HepG2 (cell line): ENCODE results near the gene AKR1C2.
A peak's percentile ranks its signal among the peaks of the same experiment; 100 is the strongest.
"Not testable (repeated sequence)": the region's sequence is repeated elsewhere in the genome, so short reads cannot be mapped to it uniquely, and the experiment has no call there.

ENCODE experiments used
- KLF16 ChIP-seq, 2 experiments: sonication (generic) in 1 of 2; formaldehyde crosslinking in 1 of 2; IDR thresholded peaks; 2 replicates each; pipeline versions ENCODE4 v1.6.1 to v1.8.0; 2016 to 2023; ENCODE audit warnings: missing genetic modification reagents in 2 of 2, missing compliant biosample characterization in 1 of 2
- MAZ ChIP-seq, 2 experiments: sonication (generic) in 1 of 2; formaldehyde crosslinking in 1 of 2; IDR thresholded peaks; 2 replicates each; pipeline versions ENCODE4 v1.5.0 to v1.6.1; 2012 to 2020; ENCODE audit warnings: low read depth in 2 of 2, mild to moderate bottlenecking in 2 of 2, borderline replicate concordance in 1 of 2, improper control_type of control experiment in 1 of 2, low read length in 1 of 2, missing genetic modification reagents in 1 of 2, moderate library complexity in 1 of 2
- SNAPC2 ChIP-seq: sonication (generic); formaldehyde crosslinking; IDR thresholded peaks from 2 replicates; pipeline ENCODE4 v1.8.1; 2022; ENCODE audit warnings: mild to moderate bottlenecking, missing genetic modification reagents
- ZNF264 ChIP-seq: sonication (generic); formaldehyde crosslinking; IDR thresholded peaks from 2 replicates; pipeline ENCODE4 v1.4.0; 2020; ENCODE audit warnings: missing genetic modification reagents
- ZNF775 ChIP-seq: sonication (generic); formaldehyde crosslinking; IDR thresholded peaks from 2 replicates; pipeline ENCODE4 v1.4.0; 2020; ENCODE audit warnings: missing genetic modification reagents, mild to moderate bottlenecking, moderate library complexity, borderline replicate concordance
- TF ChIP-seq, protein P1 (sequence below): sonication (generic); formaldehyde crosslinking; IDR thresholded peaks from 2 replicates; pipeline ENCODE4 v1.5.0; 2020; ENCODE audit warnings: missing genetic modification reagents
- TF ChIP-seq, protein P2 (sequence below): sonication (generic); formaldehyde crosslinking; IDR thresholded peaks from 2 replicates; pipeline ENCODE4 v1.4.0; 2020; ENCODE audit warnings: missing genetic modification reagents

DNA sequence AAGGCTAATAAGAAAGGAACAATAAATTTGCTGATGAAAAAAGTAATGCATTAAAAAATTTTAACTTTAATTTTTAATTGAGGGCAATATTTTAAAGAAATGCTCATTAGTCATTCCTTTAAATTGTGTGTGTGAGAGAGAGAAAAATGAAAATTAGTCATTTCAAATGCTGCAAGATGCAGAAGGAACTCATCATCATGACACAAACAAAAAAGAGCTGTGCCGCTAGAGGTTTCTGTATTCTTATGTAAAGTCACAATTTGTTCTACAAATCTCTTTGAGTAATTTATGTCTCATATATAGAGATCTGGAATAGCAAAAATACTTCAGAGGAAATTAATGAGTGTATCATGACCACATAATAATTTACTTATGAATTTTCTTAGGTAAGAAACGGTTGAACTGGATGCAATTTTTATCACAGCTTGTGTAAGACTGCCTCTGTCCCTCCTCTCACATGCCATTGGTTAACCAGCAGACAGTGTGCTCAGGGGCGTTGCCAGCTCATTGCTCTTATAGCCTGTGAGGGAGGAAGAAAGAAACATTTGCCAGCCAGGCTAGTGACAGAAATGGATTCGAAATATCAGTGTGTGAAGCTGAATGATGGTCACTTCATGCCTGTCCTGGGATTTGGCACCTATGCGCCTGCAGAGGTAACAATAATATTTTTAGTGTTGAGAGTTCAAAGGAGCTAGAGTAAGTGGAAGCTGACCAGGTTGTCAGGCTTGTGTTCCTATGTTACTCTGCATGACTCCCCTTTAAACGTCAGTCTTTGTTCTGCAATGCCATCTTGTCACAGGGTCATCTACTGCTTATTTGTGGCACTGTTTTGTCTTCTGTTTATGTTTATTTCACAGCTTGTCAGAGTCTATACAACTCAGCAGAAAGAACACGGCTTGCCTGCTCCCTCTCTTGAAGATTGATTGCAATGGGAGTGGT is 40.5 kb downstream of the AKR1C2 start, which contains the start of gene AKR1C1:
- TF ChIP-seq, protein P1, sequence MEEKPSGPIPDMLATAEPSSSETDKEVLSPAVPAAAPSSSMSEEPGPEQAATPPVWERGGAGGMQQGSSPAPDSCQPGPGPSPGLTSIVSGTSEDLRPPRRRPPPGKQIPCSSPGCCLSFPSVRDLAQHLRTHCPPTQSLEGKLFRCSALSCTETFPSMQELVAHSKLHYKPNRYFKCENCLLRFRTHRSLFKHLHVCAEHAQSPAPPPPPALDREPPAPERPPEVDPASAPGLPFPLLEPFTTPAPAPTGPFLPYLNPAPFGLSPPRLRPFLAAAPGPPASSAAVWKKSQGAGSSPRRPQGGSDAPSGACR (CRISPR knock-in tag), result not testable (repeated sequence)
- peak in 1 of 2 experiments; percentile 73; a peak in 1 of 4 replicates for TF ChIP-seq KLF16 (CRISPR knock-in tag; IDR thresholded peaks at IDR 0.05)
- not testable (repeated sequence) for TF ChIP-seq MAZ (IDR thresholded peaks at IDR 0.05; ENCODE audit: borderline replicate concordance, low read depth, low read length); MAZ (CRISPR knock-in tag; IDR thresholded peaks at IDR 0.05; ENCODE audit: low read depth); ZNF264; ZNF775 (CRISPR knock-in tag); SNAPC2 (CRISPR knock-in tag)
- TF ChIP-seq, protein P2, sequence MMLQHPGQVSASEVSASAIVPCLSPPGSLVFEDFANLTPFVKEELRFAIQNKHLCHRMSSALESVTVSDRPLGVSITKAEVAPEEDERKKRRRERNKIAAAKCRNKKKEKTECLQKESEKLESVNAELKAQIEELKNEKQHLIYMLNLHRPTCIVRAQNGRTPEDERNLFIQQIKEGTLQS (CRISPR knock-in tag), result not testable (repeated sequence)
